Measurements from ENCODE around the gene DNAH17. TPM values are rescaled to one million over a fixed set of nuclear protein-coding genes. Genes with fewer than 3 reads are reported as not detected.

DNAH17 gene
- total RNA-seq, 2 experiments from 2014 or later, result 0.03 to 0.44 TPM

DNA sequence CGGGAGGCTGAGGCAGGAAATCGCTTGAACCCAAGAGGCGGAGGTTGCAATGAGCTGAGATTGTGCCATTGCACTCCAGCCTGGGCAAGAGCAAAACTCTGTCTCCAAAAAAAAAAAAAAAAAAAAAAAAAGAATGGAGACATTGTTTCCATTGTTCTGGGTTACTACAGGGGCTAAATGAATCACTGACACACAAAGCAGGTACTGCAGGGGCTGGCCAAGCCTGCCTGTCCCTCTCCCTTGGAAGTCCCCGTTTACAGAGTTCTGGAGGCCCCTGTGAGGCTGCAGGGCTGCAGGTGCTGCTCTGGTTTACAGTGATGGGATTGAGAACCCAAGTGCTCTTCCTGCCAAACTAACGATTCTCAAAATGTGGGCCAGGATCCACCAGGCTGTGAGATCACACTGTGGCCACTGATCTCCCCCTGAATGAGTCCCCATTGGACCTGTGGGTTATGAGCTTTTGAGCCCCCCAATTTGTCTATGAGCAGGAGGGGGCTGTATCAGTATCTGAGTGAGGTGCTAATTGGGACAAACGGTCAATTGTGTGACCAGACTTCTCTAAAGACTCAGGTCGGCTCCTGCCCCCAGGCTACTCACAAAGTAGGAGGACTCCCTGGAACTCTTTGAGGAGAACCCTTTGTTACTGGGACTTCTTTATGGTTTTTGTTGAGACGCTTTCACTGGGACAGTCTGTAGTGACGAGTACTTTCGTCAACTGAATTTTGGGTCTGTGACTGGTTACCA is 39.0 kb downstream of the DNAH17 start:
- peaks cover 25% of the 10 kb centered on the region for H3K4me1 Mint-ChIP-seq
- POLR2A ChIA-PET, result no interaction called here
- DNase-seq (no peak), ATAC-seq (ENCODE audit: low read depth) (no peak)
- H3K36me3 Mint-ChIP-seq, result no peaks in the 10 kb centered on the region
- peak overlapping the region; percentile 52 for H3K27ac Mint-ChIP-seq
- H3K4me3 Mint-ChIP-seq, result no peak overlapping the region
- H3K9me3 Mint-ChIP-seq, result no peaks in the 10 kb centered on the region
- H3K27me3 Mint-ChIP-seq, result peaks cover 5% of the 10 kb centered on the region

DNA sequence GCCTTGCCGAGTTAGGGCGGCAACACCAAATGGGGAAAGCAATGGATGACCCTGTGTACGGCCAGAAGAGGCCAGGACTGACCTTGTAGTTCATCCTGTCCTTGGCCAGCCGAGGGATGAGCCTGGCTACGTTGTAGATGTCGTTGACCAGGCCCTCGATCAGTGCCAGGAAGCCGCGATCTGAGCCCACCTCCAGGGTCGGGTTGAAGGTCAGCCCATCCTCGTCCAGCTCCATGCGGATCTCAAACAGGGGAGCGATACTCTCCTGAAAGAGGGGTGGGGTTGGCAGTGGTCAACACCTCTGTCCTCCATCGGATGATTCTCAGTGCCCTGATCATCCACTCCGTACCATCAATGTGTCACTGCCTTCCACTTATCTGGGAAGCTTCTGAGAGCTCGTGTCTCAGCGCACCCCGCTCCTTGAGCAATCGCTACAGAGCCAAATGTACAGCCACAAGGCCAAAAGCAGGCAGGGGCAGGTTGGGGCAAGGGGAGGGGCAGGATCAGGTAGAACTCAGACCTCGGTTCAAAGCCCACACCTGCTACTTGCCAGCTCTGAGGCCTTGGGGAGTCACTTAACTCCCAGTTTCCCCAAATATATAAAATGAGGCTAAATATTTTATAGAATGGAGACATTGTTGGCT is 39.9 kb downstream of the DNAH17 start:
- no peak for ATAC-seq (ENCODE audit: low read depth)
- POLR2A ChIA-PET, result no interaction called here

DNA sequence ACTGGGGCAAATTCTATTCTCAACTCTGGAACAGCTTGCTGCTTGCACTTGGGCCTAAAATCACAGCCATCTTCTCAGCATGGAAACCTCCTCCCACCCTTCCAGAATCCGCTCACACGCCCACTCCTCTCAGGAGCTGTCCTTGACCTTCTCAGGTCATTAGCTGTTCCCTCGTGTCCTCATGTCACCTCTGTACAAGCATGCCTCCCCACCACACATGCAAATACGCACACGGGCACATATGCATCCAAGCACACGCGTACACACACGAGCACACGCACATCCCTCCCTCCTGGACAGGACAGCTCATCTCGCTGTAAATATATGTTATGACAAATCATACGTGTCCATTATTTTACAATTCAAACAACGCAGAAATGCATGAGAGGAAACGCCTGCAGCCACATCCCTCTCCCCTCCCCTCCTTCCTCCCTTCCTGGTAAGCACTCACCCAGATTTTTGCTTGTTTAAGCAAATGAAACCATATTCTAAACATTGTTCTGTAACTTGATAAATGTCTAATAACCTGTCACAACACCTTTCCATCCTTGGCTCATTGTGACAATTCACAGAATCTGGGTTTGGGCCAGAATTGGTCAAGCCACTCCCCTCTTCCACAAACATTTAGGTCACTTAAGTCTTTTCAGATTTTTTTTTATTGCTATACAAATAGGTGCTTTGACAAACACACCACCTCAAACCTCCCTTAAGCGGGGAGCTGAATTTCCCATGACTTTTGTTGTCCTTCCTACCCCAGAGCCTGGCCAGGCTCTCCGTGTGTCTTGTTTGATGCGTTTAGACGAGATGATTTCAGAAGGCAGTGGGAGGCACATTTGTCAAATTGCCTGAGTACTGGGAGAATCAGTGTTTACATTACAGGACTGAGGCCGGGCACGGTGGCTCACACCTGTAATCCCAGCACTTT is 41.7 kb downstream of the DNAH17 start:
- peak overlapping the region; percentile 57 for H3K4me3 Mint-ChIP-seq
- POLR2A ChIA-PET, result interaction anchor here (1.0 kb wide), 1 partner anchor 131 kb away, joined by 4 read pairs; no protein-coding TSS in a partner anchor
- H3K27ac Mint-ChIP-seq, result peak overlapping the region; percentile 86
- H3K36me3 Mint-ChIP-seq, result no peaks in the 10 kb centered on the region
- peak; percentile 81 for ATAC-seq (ENCODE audit: low read depth)
- DNase-seq, result no peak
- H3K4me1 Mint-ChIP-seq, result peaks cover 25% of the 10 kb centered on the region
- H3K27me3 Mint-ChIP-seq, result peaks cover 5% of the 10 kb centered on the region
- no peaks in the 10 kb centered on the region for H3K9me3 Mint-ChIP-seq

More for the DNA sequence above, 39.9 kb downstream of the DNAH17 start:
- Mint-ChIP-seq H3K9me3 (no peaks in the 10 kb centered on the region), H3K27ac (no peak overlapping the region), H3K4me1 (peaks cover 25% of the 10 kb centered on the region), H3K36me3 (no peaks in the 10 kb centered on the region), H3K27me3 (peaks cover 5% of the 10 kb centered on the region), H3K4me3 (no peak overlapping the region)
- no peak for DNase-seq

DNA sequence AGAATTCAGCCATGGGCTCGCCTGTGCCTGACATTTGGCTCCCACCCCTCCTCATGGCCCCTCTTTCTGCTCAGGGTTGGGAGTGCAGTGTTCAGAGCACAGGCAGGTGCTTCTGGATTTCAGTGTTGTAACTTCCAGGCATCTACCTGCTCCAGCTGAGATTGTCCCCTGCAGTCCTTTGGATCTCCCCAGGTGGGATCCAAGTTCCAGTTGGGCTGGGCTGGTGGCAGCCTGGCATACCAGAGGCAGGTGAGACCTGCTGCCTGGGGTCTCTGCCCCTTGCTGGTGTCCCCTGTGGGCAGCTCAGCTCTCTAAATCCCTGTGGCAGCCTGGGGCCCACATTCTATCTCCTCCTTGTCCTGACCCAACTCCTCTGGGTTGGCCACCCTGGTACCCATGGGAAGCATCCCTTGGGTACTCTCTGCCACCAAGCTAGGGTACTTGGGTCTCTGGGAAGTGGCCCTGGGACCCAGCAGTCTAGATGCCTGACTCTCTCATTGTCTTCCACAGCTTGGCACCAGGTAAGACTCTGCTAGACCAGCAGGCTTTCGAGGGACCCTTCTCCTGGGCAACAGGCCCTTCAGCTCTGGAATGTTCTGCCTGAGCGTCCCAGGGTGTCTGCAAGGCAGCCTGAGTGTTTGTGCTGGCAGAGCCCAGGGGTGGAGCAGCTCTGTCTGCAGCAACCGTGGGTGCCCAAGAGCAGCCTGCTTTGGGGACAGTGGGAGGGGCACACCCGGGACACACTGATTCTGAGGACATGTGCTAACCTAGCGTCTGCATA is 42.5 kb downstream of the DNAH17 start:
- no peaks in the 10 kb centered on the region for H3K9me3 Mint-ChIP-seq
- peak; percentile 16 for ATAC-seq (ENCODE audit: low read depth)
- peaks cover 25% of the 10 kb centered on the region for H3K4me1 Mint-ChIP-seq
- no peak for DNase-seq
- POLR2A ChIA-PET, result interaction anchor here (1.0 to 1.2 kb wide), 2 partner anchors 131 to 576 kb away, joined by 3 to 4 read pairs; partner anchors contain the start of gene TNRC6C
- H3K27ac Mint-ChIP-seq, result peak overlapping the region; percentile 86
- peaks cover 2% of the 10 kb centered on the region for H3K27me3 Mint-ChIP-seq
- H3K36me3 Mint-ChIP-seq, result no peaks in the 10 kb centered on the region
- peak overlapping the region; percentile 57 for H3K4me3 Mint-ChIP-seq

DNA sequence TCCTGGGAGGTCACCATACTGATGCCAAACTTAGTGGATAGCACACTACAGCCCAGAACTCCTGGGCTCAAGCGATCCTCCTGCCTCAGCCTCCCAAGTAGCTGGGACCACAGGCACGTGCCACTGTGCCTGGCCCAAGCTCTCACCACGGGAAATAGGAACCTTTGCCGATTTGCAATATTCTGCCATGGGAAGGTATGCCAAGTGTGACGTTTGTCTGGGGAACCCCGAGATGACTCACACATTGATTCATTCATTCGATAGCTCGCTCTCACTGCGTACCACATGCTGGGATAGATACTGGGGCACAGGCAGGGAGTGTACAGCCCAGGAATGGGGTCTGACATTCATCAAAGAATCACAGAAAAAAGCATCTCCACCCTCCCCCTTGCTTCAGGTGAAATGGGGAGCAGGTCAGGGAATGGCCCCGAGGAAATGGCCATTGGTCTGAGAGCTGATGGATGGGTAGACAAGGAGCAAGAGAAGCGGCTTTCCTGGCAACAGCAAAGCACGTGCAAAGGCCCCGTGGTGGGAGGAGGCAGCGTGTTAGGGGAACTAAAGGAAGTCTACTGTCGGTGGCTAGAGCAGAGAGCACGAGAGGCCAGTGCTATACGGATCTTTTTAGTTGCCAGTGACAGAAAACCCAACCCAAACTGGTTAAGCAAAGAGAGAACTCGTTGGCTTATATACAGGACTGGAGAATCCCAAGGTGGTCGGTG is 44.1 kb downstream of the DNAH17 start:
- Mint-ChIP-seq H3K4me1 (peaks cover 25% of the 10 kb centered on the region), H3K27me3 (no peaks in the 10 kb centered on the region), H3K27ac (no peak overlapping the region), H3K4me3 (no peak overlapping the region), H3K9me3 (no peaks in the 10 kb centered on the region), H3K36me3 (no peaks in the 10 kb centered on the region)
- ATAC-seq (ENCODE audit: low read depth) (no peak), DNase-seq (no peak)
- POLR2A ChIA-PET, result no interaction called here

DNA sequence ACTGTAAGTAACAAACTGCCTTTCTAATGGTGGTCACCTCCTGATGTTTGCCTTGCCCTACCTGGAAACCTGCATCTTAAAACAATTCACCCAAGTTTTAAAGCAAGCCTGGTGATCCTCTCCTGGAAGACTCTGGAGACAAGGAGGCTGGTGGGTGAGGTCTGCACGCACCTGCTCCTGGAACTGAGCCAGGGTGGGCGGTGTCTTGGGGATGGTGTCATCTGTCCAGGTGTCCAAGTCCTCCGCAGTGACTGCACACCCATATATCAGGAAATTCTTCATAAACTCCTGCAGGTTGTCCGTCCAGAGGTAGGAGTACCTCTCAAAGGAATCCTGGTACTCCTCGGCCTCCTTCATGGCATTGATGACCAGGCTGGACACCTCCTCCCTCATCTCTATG is 44.9 kb downstream of the DNAH17 start:
- Mint-ChIP-seq H3K36me3 (no peaks in the 10 kb centered on the region), H3K27ac (no peak overlapping the region), H3K4me1 (peaks cover 25% of the 10 kb centered on the region), H3K9me3 (no peaks in the 10 kb centered on the region), H3K4me3 (no peak overlapping the region), H3K27me3 (no peaks in the 10 kb centered on the region)
- ATAC-seq (ENCODE audit: low read depth) (no peak), DNase-seq (no peak)
- POLR2A ChIA-PET, result no interaction called here

DNA sequence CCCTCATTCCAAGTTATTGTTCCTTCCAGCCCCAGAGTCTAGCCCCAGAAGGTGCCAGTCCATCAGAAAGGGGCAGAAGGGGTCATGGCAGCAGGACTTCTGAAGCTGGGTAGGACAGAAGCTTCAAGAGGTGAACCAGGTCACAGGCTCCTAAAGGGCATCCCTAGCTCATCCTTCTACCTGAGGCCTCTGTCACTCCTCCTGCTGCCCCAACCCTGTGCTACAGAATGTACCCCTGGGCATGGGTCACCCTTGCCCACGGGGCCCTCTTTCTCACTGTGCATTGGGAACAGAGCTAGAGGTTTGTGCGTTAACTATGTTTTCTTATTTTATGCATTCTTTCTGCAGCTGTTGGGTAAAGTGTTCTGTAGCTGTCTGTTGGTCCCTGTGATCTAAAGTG is 46.5 kb downstream of the DNAH17 start:
- POLR2A ChIA-PET, result no interaction called here
- peaks cover 19% of the 10 kb centered on the region for H3K4me1 Mint-ChIP-seq
- no peak overlapping the region for H3K27ac Mint-ChIP-seq
- no peaks in the 10 kb centered on the region for H3K27me3 Mint-ChIP-seq
- no peaks in the 10 kb centered on the region for H3K9me3 Mint-ChIP-seq
- DNase-seq (no peak), ATAC-seq (ENCODE audit: low read depth) (no peak)
- no peak overlapping the region for H3K4me3 Mint-ChIP-seq
- no peaks in the 10 kb centered on the region for H3K36me3 Mint-ChIP-seq

DNA sequence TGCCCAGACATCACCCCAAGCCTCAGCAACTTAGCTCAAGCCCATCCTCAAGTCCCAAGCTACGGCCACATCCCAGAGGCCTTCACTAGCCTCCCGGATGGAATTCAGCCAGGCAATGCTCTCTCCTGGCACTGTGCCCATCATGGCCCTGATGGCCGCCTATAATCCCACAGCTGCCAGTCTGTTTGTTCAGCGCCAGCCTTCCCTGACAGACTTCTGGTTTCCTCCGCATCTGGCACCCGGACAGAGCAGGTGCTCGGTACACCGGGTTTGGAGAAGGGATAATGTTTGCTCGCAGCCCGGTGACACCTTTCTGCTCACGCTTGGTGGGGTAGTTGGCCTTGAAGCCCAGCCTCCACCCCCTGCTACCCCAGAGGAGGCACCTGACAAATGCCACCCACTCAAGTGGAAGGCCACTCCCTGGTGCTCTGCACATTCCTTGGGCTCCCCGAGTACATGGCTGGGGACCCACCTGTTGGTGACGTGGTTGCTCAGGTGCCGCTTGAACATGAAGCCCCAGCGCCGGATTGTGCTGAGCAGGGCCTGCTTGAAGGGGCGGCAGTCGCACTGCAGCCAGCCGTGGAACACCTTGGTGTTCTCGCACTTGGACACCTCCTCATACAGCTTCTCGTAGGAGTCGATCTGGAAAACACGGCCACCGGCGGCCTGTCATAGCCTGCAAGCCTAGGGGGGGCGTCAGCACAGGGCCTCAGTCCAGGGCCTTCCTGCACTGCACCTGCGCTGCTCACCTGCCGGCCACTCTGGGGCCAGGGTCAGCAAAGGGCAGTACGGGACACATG is 47.1 kb downstream of the DNAH17 start:
- no peak for DNase-seq
- no peak for ATAC-seq (ENCODE audit: low read depth)
- Mint-ChIP-seq H3K4me3 (no peak overlapping the region), H3K36me3 (no peaks in the 10 kb centered on the region), H3K9me3 (no peaks in the 10 kb centered on the region), H3K27me3 (no peaks in the 10 kb centered on the region), H3K27ac (no peak overlapping the region), H3K4me1 (peaks cover 13% of the 10 kb centered on the region)
- POLR2A ChIA-PET, result no interaction called here

DNA sequence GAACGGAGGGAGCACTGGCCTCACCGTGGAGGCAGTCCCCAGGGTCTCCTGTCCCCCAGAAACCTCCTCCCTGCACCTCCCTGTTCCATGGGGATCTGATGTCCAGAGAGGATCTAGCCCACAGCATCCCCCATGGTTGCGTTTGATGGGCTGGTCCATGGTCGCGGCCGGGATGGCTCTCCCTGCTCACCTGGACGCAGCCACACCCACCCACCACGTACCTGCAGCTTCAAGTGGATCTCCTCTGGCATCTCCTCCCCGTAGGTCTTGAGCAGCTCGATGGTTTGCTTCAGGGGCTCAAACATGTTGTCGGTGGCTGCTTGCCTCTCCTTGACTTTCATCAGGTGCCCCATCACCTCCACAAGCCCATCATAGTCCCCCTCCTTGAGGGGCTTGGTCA is 47.9 kb downstream of the DNAH17 start:
- DNase-seq, result no peak

DNA sequence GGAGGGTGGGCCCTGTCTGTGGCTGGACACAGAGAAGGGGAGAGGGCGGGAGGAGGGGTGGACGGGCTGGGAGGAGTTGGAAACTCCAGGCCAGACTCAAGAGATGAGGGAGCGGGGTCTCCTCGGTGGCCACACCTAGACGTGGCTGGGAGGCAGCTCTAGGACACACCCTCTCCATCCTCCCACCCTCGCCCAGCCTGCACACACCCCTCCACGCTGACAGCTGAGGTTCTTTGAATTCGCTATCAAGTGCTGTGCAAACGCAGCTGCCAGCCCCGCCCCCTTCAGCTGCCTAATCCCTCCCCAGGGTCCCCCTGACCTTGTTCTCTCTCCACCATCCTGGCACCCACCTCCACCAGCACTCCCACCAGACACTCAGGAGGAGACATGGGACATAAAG is 48.7 kb downstream of the DNAH17 start:
- no peaks in the 10 kb centered on the region for H3K27me3 Mint-ChIP-seq
- H3K4me1 Mint-ChIP-seq, result peaks cover 5% of the 10 kb centered on the region
- DNase-seq (no peak), ATAC-seq (ENCODE audit: low read depth) (no peak)
- H3K27ac Mint-ChIP-seq, result no peak overlapping the region
- no peak overlapping the region for H3K4me3 Mint-ChIP-seq
- POLR2A ChIA-PET, result interaction anchor here (0.7 kb wide), 1 partner anchor 313 kb away, joined by 3 read pairs; no protein-coding TSS in a partner anchor
- no peaks in the 10 kb centered on the region for H3K36me3 Mint-ChIP-seq
- H3K9me3 Mint-ChIP-seq, result no peaks in the 10 kb centered on the region

More for the DNA sequence above, 47.9 kb downstream of the DNAH17 start:
- no peaks in the 10 kb centered on the region for H3K9me3 Mint-ChIP-seq
- no peaks in the 10 kb centered on the region for H3K36me3 Mint-ChIP-seq
- H3K4me1 Mint-ChIP-seq, result peaks cover 8% of the 10 kb centered on the region
- no peak overlapping the region for H3K4me3 Mint-ChIP-seq
- POLR2A ChIA-PET, result interaction anchor here (0.7 kb wide), 1 partner anchor 312 kb away, joined by 3 read pairs; no protein-coding TSS in a partner anchor
- H3K27ac Mint-ChIP-seq, result no peak overlapping the region
- no peak for ATAC-seq (ENCODE audit: low read depth)
- H3K27me3 Mint-ChIP-seq, result no peaks in the 10 kb centered on the region

DNA sequence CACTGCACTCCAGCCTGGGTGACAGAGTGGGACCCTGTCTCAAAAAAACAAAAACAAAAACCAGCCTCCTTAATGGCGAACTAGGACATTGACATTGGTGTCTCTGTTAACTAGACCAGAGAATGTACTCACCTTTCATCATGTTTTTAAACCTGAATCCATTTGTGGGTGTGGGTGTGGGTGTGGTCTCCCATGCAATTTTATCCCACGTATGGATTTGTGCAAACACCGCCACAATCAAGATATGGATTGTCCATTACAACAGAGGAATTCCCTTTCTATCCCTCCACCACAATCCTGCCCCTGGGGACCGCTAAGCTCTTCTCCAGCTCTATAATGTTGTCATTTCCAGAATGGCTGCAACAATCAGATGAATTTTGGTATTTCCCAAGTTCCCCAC is 49.9 kb downstream of the DNAH17 start:
- Mint-ChIP-seq H3K36me3 (no peaks in the 10 kb centered on the region), H3K4me1 (peaks cover 5% of the 10 kb centered on the region), H3K4me3 (no peak overlapping the region), H3K27me3 (no peaks in the 10 kb centered on the region), H3K27ac (no peak overlapping the region), H3K9me3 (no peaks in the 10 kb centered on the region)
- no peak for DNase-seq
- ATAC-seq (ENCODE audit: low read depth), result no peak
- POLR2A ChIA-PET, result no interaction called here
